ENCODE measurements around the gene FOXP4. TPM values are rescaled to one million over a fixed set of nuclear protein-coding genes. Genes with fewer than 3 reads are reported as not detected.

The FOXP4 gene
- total RNA-seq, 1 donor from 2014 or later, result 27.9 TPM

GRCh38 chr6:41531016-41531415, 15.2 kb upstream of the FOXP4 start:
- Mint-ChIP-seq H3K27me3 (ENCODE audit: unreplicated experiment) (peaks cover 3% of the 10 kb centered on the region), H3K27ac (ENCODE audit: unreplicated experiment) (no peak overlapping the region), H3K4me1 (ENCODE audit: low read depth, unreplicated experiment) (peaks cover 29% of the 10 kb centered on the region), H3K36me3 (ENCODE audit: unreplicated experiment) (no peaks in the 10 kb centered on the region), H3K9me3 (ENCODE audit: unreplicated experiment) (peaks cover 11% of the 10 kb centered on the region), H3K4me3 (ENCODE audit: unreplicated experiment) (no peak overlapping the region)
- DNase-seq, result no peak
- no peak for TF ChIP-seq CTCF (IDR thresholded peaks at IDR 0.05; ENCODE audit: partially characterized antibody, unreplicated experiment)

- H3K4me1 Mint-ChIP-seq (ENCODE audit: low read depth, unreplicated experiment), result peaks cover 31% of the 10 kb centered on the region
- peaks cover 5% of the 10 kb centered on the region for H3K36me3 Mint-ChIP-seq (ENCODE audit: unreplicated experiment)
- TF ChIP-seq CTCF (IDR thresholded peaks at IDR 0.05; ENCODE audit: partially characterized antibody, unreplicated experiment), result no peak
- peaks cover 11% of the 10 kb centered on the region for H3K9me3 Mint-ChIP-seq (ENCODE audit: unreplicated experiment)
- H3K27ac Mint-ChIP-seq (ENCODE audit: unreplicated experiment), result peak overlapping the region; percentile 4
- DNase-seq, result no peak
- H3K27me3 Mint-ChIP-seq (ENCODE audit: unreplicated experiment), result peaks cover 3% of the 10 kb centered on the region
- H3K4me3 Mint-ChIP-seq (ENCODE audit: unreplicated experiment), result no peak overlapping the region
Measured at GRCh38 chr6:41531591-41532582, 14.3 kb upstream of the FOXP4 start.

GRCh38 chr6:41535766-41536165, 10.4 kb upstream of the FOXP4 start:
- no peaks in the 10 kb centered on the region for H3K9me3 Mint-ChIP-seq (ENCODE audit: unreplicated experiment)
- no peak for DNase-seq
- H3K36me3 Mint-ChIP-seq (ENCODE audit: unreplicated experiment), result peaks cover 5% of the 10 kb centered on the region
- peak overlapping the region; percentile 28 for H3K27ac Mint-ChIP-seq (ENCODE audit: unreplicated experiment)
- no peak overlapping the region for H3K4me3 Mint-ChIP-seq (ENCODE audit: unreplicated experiment)
- peaks cover 16% of the 10 kb centered on the region for H3K4me1 Mint-ChIP-seq (ENCODE audit: low read depth, unreplicated experiment)
- TF ChIP-seq CTCF (IDR thresholded peaks at IDR 0.05; ENCODE audit: partially characterized antibody, unreplicated experiment), result no peak
- H3K27me3 Mint-ChIP-seq (ENCODE audit: unreplicated experiment), result peaks cover 3% of the 10 kb centered on the region

- no peak for DNase-seq
- peaks cover 7% of the 10 kb centered on the region for H3K27me3 Mint-ChIP-seq (ENCODE audit: unreplicated experiment)
- H3K4me3 Mint-ChIP-seq (ENCODE audit: unreplicated experiment), result no peak overlapping the region
- H3K4me1 Mint-ChIP-seq (ENCODE audit: low read depth, unreplicated experiment), result peaks cover 6% of the 10 kb centered on the region
- H3K9me3 Mint-ChIP-seq (ENCODE audit: unreplicated experiment), result no peaks in the 10 kb centered on the region
- TF ChIP-seq CTCF (IDR thresholded peaks at IDR 0.05; ENCODE audit: partially characterized antibody, unreplicated experiment), result no peak
- no peak overlapping the region for H3K27ac Mint-ChIP-seq (ENCODE audit: unreplicated experiment)
- peaks cover 5% of the 10 kb centered on the region for H3K36me3 Mint-ChIP-seq (ENCODE audit: unreplicated experiment)
Measured at GRCh38 chr6:41536795-41537758, 9.1 kb upstream of the FOXP4 start.
